SU-DHL-6 (cell line): ENCODE data around the gene ABCB11.

ENCODE experiments used
- CTCF ChIP-seq: fragments of 200-600 bp; sonication (generic); IDR thresholded peaks from one replicate; pipeline ENCODE4 v1.5.1; 2017; ENCODE audit warnings: antibody characterized with exemption, mild to moderate bottlenecking, low read length, moderate library complexity; ENCODE audit not compliant: insufficient read depth, poor library complexity, severe bottlenecking
- EZH2phosphoT487 ChIP-seq: fragments of 200-600 bp; sonication (generic), shearing (Covaris generic); conservative IDR thresholded peaks from 2 replicates; pipeline ENCODE4 v1.6.1; 2018; ENCODE audit warnings: mild to moderate bottlenecking, antibody characterized with exemption, low read length, moderate library complexity, mixed read lengths

GRCh38 chr2:168956392-168956791 lies 74.7 kb downstream of the ABCB11 start:
- TF ChIP-seq CTCF = no peak
- TF ChIP-seq EZH2phosphoT487 = no peak
